ENCODE measurements around the gene TSPO. TPM values are rescaled to one million over a fixed set of nuclear protein-coding genes. Genes with fewer than 3 reads are reported as not detected.

Gene TSPO
- polyA plus RNA-seq, 1 donor (not counting 4 experiments of a cell fraction or from before 2014, with no cell fraction given): 139 TPM

DNA sequence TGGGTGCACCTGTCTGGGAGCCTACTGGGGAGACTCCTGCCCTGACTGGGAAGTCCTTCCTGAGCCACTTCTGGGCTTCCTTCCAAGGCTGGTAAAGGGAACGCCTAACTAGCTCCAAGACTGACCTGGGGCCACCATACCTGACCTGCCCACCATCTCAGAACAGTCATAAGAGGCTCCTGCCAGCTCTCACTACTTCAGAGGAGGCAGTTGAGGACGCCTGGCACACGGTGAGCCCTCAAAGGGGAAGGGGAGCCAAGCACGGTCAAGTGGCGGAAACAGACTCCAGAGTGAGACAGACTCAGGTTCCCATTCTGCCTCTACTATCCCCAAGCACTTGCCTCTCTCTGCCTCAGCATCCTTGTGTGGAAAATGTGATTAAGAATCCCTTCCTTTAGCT lies 15.8 kb upstream of the TSPO start:
- Histone ChIP-seq H3K4me1 (ENCODE audit: control insufficient read depth, extremely low read depth, insufficient read depth, low read length) (no peaks in the 10 kb centered on the region), H3K9me3 (ENCODE audit: control insufficient read depth, low read depth, low read length) (no peaks in the 10 kb centered on the region), H3K9me1 (ENCODE audit: control insufficient read depth, extremely low read depth, insufficient read depth, low read length) (no peaks in the 10 kb centered on the region), H3K4me2 (ENCODE audit: control insufficient read depth, extremely low read depth, insufficient read depth, low read depth, low read length) (no peak overlapping the region), H3K79me2 (ENCODE audit: control insufficient read depth, insufficient read depth, low read length) (peaks cover 6% of the 10 kb centered on the region), H3K36me3 (ENCODE audit: control insufficient read depth in 2 of 2, extremely low read depth in 1 of 2, insufficient read depth in 2 of 2, low read length in 2 of 2) (peaks cover 39 to 46% of the 10 kb centered on the region in 2 experiments), H4K20me1 (ENCODE audit: control insufficient read depth, extremely low read depth, insufficient read depth, low read length) (no peaks in the 10 kb centered on the region), H3K27me3 (ENCODE audit: control insufficient read depth, extremely low read depth, insufficient read depth, low read length) (no peaks in the 10 kb centered on the region), H3K27ac (ENCODE audit: control insufficient read depth, insufficient read depth, low read length) (no peak overlapping the region), H3K9ac (ENCODE audit: control insufficient read depth, extremely low read depth, insufficient read depth, low read length) (no peak overlapping the region), H2AFZ (ENCODE audit: control insufficient read depth, low read length) (no peak overlapping the region), H3K4me3 (ENCODE audit: control insufficient read depth in 2 of 3, extremely low read depth in 1 of 3, insufficient read depth in 2 of 3, low read depth in 1 of 3, low read length in 3 of 3) (no peak overlapping the region)
- dilution Hi-C loops (cut with MboI; ENCODE audit: extremely low pct_ligation_motif_present, low sequenced_read_pairs): no loop called here
- FAIRE-seq (no peak), DNase-seq (ENCODE audit: low read depth, low spot score) (no peak)
- no peak for TF ChIP-seq EZH2 (IDR thresholded peaks at IDR 0.05; ENCODE audit: low read length)
- TF ChIP-seq, protein P1, sequence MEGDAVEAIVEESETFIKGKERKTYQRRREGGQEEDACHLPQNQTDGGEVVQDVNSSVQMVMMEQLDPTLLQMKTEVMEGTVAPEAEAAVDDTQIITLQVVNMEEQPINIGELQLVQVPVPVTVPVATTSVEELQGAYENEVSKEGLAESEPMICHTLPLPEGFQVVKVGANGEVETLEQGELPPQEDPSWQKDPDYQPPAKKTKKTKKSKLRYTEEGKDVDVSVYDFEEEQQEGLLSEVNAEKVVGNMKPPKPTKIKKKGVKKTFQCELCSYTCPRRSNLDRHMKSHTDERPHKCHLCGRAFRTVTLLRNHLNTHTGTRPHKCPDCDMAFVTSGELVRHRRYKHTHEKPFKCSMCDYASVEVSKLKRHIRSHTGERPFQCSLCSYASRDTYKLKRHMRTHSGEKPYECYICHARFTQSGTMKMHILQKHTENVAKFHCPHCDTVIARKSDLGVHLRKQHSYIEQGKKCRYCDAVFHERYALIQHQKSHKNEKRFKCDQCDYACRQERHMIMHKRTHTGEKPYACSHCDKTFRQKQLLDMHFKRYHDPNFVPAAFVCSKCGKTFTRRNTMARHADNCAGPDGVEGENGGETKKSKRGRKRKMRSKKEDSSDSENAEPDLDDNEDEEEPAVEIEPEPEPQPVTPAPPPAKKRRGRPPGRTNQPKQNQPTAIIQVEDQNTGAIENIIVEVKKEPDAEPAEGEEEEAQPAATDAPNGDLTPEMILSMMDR (optimal IDR thresholded peaks at IDR 0.05 in 1 of 3, IDR thresholded peaks at IDR 0.05 in 1 of 3, conservative IDR thresholded peaks at IDR 0.05 in 1 of 3; ENCODE audit: extremely low read depth in 1 of 3, insufficient read depth in 2 of 3, low read length in 3 of 3): no peak

- dilution Hi-C loops (cut with MboI; ENCODE audit: extremely low pct_ligation_motif_present, low sequenced_read_pairs): no loop called here
- no peak overlapping the region for H3K4me2 ChIP-seq (ENCODE audit: control insufficient read depth, extremely low read depth, insufficient read depth, low read depth, low read length)
- no peak overlapping the region for H2AFZ ChIP-seq (ENCODE audit: control insufficient read depth, low read length)
- H3K27ac ChIP-seq (ENCODE audit: control insufficient read depth, insufficient read depth, low read length): no peak overlapping the region
- H3K9me3 ChIP-seq (ENCODE audit: control insufficient read depth, low read depth, low read length): no peaks in the 10 kb centered on the region
- H3K27me3 ChIP-seq (ENCODE audit: control insufficient read depth, extremely low read depth, insufficient read depth, low read length): no peaks in the 10 kb centered on the region
- H3K4me1 ChIP-seq (ENCODE audit: control insufficient read depth, extremely low read depth, insufficient read depth, low read length): no peaks in the 10 kb centered on the region
- H3K79me2 ChIP-seq (ENCODE audit: control insufficient read depth, insufficient read depth, low read length): peaks cover 13% of the 10 kb centered on the region
- FAIRE-seq: no peak
- no peaks in the 10 kb centered on the region for H3K9me1 ChIP-seq (ENCODE audit: control insufficient read depth, extremely low read depth, insufficient read depth, low read length)
- no peak overlapping the region for H3K9ac ChIP-seq (ENCODE audit: control insufficient read depth, extremely low read depth, insufficient read depth, low read length)
- H3K4me3 ChIP-seq (ENCODE audit: control insufficient read depth in 2 of 3, extremely low read depth in 1 of 3, insufficient read depth in 2 of 3, low read depth in 1 of 3, low read length in 3 of 3): no peak overlapping the region
- H3K36me3 ChIP-seq (ENCODE audit: control insufficient read depth in 2 of 2, extremely low read depth in 1 of 2, insufficient read depth in 2 of 2, low read length in 2 of 2): peaks cover 38 to 51% of the 10 kb centered on the region in 2 experiments
- no peak for TF ChIP-seq EZH2 (IDR thresholded peaks at IDR 0.05; ENCODE audit: low read length)
- TF ChIP-seq, protein P1 (optimal IDR thresholded peaks at IDR 0.05 in 1 of 3, IDR thresholded peaks at IDR 0.05 in 1 of 3, conservative IDR thresholded peaks at IDR 0.05 in 1 of 3; ENCODE audit: extremely low read depth in 1 of 3, insufficient read depth in 2 of 3, low read length in 3 of 3): peak; percentile 60 to 81 (median 71)
- no peaks in the 10 kb centered on the region for H4K20me1 ChIP-seq (ENCODE audit: control insufficient read depth, extremely low read depth, insufficient read depth, low read length)
- DNase-seq (ENCODE audit: low read depth, low spot score): no peak
Observed at GRCh38 chr22:43136255-43136654, 15.1 kb upstream of the TSPO start.
